ENCODE results near the gene FOXK2. TPM values are rescaled to one million over a fixed set of nuclear protein-coding genes. Genes with fewer than 3 reads are reported as not detected.

FOXK2 gene
- total RNA-seq, 1 experiment from 2014 or later = 72.0 TPM

DNA sequence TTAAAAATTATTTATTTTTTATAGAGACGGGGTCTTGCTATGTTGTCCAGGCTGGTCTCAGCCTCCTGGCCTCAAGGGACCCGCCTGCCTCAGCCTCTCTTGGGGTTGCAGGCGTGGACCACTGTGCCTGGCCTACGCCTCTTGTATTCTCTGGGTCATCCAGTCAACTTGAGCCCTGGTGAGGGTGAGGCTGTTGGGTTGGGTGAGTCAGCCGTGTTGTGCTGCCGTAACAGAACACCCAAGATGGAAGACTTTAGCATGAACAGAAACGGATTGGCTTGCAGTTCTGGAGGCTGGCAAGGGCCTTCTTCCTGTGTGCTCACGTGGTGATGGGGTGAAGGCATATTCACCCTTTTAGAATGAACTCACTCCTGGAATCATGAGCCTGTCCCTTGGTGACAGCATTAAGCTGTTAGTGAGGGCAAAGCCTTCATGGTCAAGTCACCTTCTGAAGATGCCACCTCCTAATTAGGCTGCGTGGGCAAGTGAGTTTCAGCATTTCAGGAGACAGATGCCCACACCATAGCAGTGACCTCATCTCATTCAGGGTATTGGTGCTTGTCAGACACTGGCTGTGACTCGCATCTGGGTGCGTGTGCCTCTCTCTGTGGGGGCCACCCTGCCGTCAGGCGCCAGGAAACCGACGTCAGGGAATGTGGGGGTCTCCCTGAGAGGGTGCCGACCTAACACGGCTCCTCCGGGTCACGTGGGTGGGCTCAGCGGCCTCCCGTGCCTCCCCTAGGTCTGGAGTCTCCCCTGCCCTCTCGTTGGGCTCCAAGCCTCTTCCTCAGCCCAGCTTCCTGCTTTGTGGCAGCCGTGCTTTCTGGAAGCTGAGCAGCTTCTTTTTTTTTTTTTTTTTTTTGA, 79.0 kb downstream of the FOXK2 start:
- WGBS (ENCODE audit: extremely low coverage, insufficient read length, low lambda C conversion rate) = no CpG with 5 or more reads among the region's 23 CpGs
- no peaks in the 10 kb centered on the region for H3K79me2 ChIP-seq (ENCODE audit: insufficient read depth, low read length)
- H3K27me3 ChIP-seq (ENCODE audit: insufficient read depth, low read length) = no peaks in the 10 kb centered on the region
- Mint-ChIP-seq H3K27me3 (ENCODE audit: low read depth) (no peaks in the 10 kb centered on the region; the same call in 1 of the 2 replicates), H3K36me3 (ENCODE audit: insufficient read depth in 1 of 3, low read depth in 3 of 3) (peaks cover 53 to 82% (median 82%) of the 10 kb centered on the region in 3 experiments; a peak in 6 of 7 replicates), H3K4me3 (no peak overlapping the region), H3K27ac (no peak overlapping the region), H3K4me1 (peaks cover 3 to 5% of the 10 kb centered on the region in 2 experiments; a peak in 3 of 4 replicates), H3K9me3 (no peaks in the 10 kb centered on the region)
- H2BK120ac ChIP-seq (ENCODE audit: low read depth, low read length, poor library complexity, severe bottlenecking) = no peak overlapping the region
- H3K4me2 ChIP-seq (ENCODE audit: insufficient read depth, insufficient read length, low read length) = no peak overlapping the region
- H2BK20ac ChIP-seq (ENCODE audit: low read depth, low read length, poor library complexity, severe bottlenecking) = no peak overlapping the region
- no peak overlapping the region for H4K5ac ChIP-seq (ENCODE audit: insufficient read length, low read depth, low read length)
- no peak overlapping the region for H3K23ac ChIP-seq (ENCODE audit: insufficient read length, low read depth, low read length)
- H2BK12ac ChIP-seq (ENCODE audit: insufficient read length, low read depth, low read length) = no peak overlapping the region
- H2BK15ac ChIP-seq (ENCODE audit: low read depth, low read length) = no peak overlapping the region
- H3K9ac ChIP-seq (ENCODE audit: extremely low read depth, insufficient read length, low read length) = no peak overlapping the region
- H3T11ph ChIP-seq (ENCODE audit: low read length) = no peak overlapping the region
- H3K4ac ChIP-seq (ENCODE audit: low read depth, low read length) = no peak overlapping the region
- H3K4me1 ChIP-seq (ENCODE audit: insufficient read depth, low read length) = no peaks in the 10 kb centered on the region
- peaks cover 3% of the 10 kb centered on the region for H4K20me1 ChIP-seq (ENCODE audit: control insufficient read depth, insufficient read depth, insufficient read length)
- no peak overlapping the region for H2BK5ac ChIP-seq (ENCODE audit: insufficient read length, low read length)
- H3K9me3 ChIP-seq (ENCODE audit: control insufficient read depth, low read depth, low read length) = no peaks in the 10 kb centered on the region
- no peak for DNase-seq
- H4K91ac ChIP-seq (ENCODE audit: insufficient read length, low read depth, low read length) = no peak overlapping the region
- no peak overlapping the region for H3K18ac ChIP-seq (ENCODE audit: insufficient read length, low read depth, low read length)
- no peak overlapping the region for H3K56ac ChIP-seq (ENCODE audit: insufficient read length, low read depth, low read length)
- no peak overlapping the region for H3K27ac ChIP-seq (ENCODE audit: insufficient read length, low read depth, low read length)
- no peak overlapping the region for H4K8ac ChIP-seq (replicated peaks; ENCODE audit: insufficient read length, low read depth, low read length)
- H3K79me1 ChIP-seq (ENCODE audit: insufficient read depth, low read depth, low read length, poor library complexity, severe bottlenecking) = peaks cover 2% of the 10 kb centered on the region
- H2AK5ac ChIP-seq (ENCODE audit: insufficient read length, low read length) = no peak overlapping the region
- no peaks in the 10 kb centered on the region for H3K23me2 ChIP-seq (ENCODE audit: insufficient read length, low read depth, low read length, poor library complexity, severe bottlenecking)
- H3K14ac ChIP-seq (ENCODE audit: insufficient read depth, low read length) = no peak overlapping the region; the same call in 1 of the 2 replicates
- no peak overlapping the region for H2AFZ ChIP-seq (ENCODE audit: low read length)
- TF ChIP-seq, protein P1, sequence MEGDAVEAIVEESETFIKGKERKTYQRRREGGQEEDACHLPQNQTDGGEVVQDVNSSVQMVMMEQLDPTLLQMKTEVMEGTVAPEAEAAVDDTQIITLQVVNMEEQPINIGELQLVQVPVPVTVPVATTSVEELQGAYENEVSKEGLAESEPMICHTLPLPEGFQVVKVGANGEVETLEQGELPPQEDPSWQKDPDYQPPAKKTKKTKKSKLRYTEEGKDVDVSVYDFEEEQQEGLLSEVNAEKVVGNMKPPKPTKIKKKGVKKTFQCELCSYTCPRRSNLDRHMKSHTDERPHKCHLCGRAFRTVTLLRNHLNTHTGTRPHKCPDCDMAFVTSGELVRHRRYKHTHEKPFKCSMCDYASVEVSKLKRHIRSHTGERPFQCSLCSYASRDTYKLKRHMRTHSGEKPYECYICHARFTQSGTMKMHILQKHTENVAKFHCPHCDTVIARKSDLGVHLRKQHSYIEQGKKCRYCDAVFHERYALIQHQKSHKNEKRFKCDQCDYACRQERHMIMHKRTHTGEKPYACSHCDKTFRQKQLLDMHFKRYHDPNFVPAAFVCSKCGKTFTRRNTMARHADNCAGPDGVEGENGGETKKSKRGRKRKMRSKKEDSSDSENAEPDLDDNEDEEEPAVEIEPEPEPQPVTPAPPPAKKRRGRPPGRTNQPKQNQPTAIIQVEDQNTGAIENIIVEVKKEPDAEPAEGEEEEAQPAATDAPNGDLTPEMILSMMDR (conservative IDR thresholded peaks at IDR 0.05) = no peak

Measured in H9 (cell line).